Activated CD4-positive, alpha-beta memory T cell treated with anti-CD3 and anti-CD28 coated beads for 36 hours (primary cell): Measurements from ENCODE around the gene SLC37A1. TPM values are rescaled to one million over a fixed set of nuclear protein-coding genes. Genes with fewer than 3 reads are reported as not detected.

ENCODE experiments used
- CTCF ChIA-PET: fragments of 350-600 bp; sonication (Branson Sonifier 250); formaldehyde crosslinking; loops from one replicate; lab custom pipeline; 2021; ENCODE audit warnings: antibody characterized with exemption, inconsistent platforms; lab: Charles Lee
- POLR2A ChIA-PET: fragments of 350-600 bp; sonication (Branson Sonifier 250); formaldehyde crosslinking; loops from one replicate; lab custom pipeline; 2021; ENCODE audit warnings: antibody characterized with exemption; lab: Charles Lee
- DNase-seq: peaks from one replicate; pipeline ENCODE4 v3.0.0-alpha.2; 2020
- H3K27ac Mint-ChIP-seq: one replicate; pipeline ENCODE4 v1.8.0; 2021; ENCODE audit warnings: mixed read lengths
- H3K27me3 Mint-ChIP-seq: one replicate; pipeline ENCODE4 v1.8.0; 2021; ENCODE audit warnings: mixed read lengths
- H3K36me3 Mint-ChIP-seq: one replicate; pipeline ENCODE4 v1.8.0; 2021; ENCODE audit warnings: mixed read lengths
- H3K4me1 Mint-ChIP-seq: one replicate; pipeline ENCODE4 v1.8.0; 2021; ENCODE audit warnings: low read depth, mixed read lengths
- H3K4me3 Mint-ChIP-seq: one replicate; pipeline ENCODE4 v1.8.0; 2021; ENCODE audit warnings: mild to moderate bottlenecking, mixed read lengths
- H3K9me3 Mint-ChIP-seq: one replicate; pipeline ENCODE4 v1.8.0; 2021; ENCODE audit warnings: mixed read lengths
- intact Hi-C: fragments of 100-400 bp; cut with micrococcal nuclease; formaldehyde crosslinking; loops from one replicate; pipeline ENCODE4 v1.15.1; 2023
- total RNA-seq, 2 experiments: library from RNA; stranded (reverse); gene quantifications; one replicate each; pipeline ENCODE4 v1.2.3, GENCODE V29; 2021

Gene SLC37A1
- total RNA-seq, 2 experiments from 2014 or later, result 21.1 to 21.2 TPM

GRCh38 chr21:42579456-42580075 is 65.9 kb downstream of the SLC37A1 start:
- Mint-ChIP-seq H3K36me3 (peaks cover 26% of the 10 kb centered on the region), H3K27ac (no peak overlapping the region), H3K27me3 (no peaks in the 10 kb centered on the region), H3K4me3 (no peak overlapping the region), H3K9me3 (peaks cover 16% of the 10 kb centered on the region), H3K4me1 (no peaks in the 10 kb centered on the region)
- ChIA-PET POLR2A (no interaction called here), CTCF (no interaction called here)
- DNase-seq, result no peak
- intact Hi-C loops, result no loop called here

DNA sequence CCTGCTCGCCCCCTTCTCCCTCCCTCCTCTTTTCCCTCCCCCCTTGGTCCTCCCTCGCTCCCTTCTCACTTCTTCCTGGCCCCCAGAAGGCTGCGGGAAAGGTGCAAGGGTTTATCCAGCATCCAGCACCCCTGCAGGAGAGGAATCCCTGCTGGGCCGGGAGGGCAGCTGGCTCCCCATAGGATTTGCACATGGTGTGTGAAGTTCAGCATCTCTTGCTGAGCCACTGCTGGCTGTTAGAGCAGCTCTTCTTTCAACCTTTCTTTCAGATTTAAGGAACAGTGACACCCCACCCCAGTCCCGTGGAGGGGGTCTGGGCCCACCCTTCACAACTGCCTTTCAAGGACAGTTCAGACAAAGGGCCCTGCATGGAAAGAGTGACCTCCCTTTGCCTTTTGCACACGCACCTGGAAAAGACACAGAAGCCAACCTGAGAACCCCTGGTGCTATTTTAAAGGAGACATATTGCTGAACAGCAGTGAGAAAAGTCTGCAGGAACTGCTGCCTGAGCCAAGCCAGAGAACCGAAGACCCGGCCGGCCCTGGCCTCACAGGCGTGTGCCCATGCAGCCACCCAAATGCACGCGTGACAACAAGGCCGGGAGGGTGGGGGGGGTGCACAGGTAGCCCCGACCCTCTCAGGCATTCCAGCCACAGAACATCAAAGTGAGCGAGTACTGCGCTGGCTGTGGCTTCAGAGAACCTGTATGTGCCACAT is 66.6 kb downstream of the SLC37A1 start:
- intact Hi-C loops, result no loop called here
- no peaks in the 10 kb centered on the region for H3K27me3 Mint-ChIP-seq
- peaks cover 22% of the 10 kb centered on the region for H3K36me3 Mint-ChIP-seq
- H3K9me3 Mint-ChIP-seq, result peaks cover 16% of the 10 kb centered on the region
- CTCF ChIA-PET, result no interaction called here
- no peaks in the 10 kb centered on the region for H3K4me1 Mint-ChIP-seq
- POLR2A ChIA-PET, result no interaction called here
- H3K4me3 Mint-ChIP-seq, result no peak overlapping the region
- DNase-seq, result no peak
- H3K27ac Mint-ChIP-seq, result no peak overlapping the region

DNA sequence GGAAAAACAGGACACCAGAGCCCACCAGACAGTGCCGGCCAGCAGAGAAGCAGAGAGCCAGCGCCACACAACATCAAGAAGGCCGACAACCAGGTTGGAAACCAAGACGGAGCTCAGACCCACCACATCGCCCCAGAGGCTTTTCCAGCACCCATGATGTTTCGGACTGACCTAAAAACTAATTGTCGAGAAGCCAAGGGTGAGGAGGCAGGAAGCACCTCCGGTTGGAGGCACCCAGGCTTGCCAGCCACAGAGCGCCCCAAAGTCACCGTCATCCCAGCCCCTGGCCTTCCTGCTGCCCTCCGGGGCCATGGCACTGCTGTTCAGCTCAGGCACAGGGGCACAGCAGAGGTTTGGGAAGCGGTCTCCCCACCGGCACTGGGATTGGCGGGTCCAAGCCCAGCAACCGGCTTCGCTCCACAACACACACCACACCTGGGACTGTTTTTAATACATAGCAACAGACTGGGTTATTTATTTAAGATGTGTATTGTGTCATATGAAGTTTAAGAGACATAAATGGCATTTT is 67.2 kb downstream of the SLC37A1 start:
- POLR2A ChIA-PET, result no interaction called here

DNA sequence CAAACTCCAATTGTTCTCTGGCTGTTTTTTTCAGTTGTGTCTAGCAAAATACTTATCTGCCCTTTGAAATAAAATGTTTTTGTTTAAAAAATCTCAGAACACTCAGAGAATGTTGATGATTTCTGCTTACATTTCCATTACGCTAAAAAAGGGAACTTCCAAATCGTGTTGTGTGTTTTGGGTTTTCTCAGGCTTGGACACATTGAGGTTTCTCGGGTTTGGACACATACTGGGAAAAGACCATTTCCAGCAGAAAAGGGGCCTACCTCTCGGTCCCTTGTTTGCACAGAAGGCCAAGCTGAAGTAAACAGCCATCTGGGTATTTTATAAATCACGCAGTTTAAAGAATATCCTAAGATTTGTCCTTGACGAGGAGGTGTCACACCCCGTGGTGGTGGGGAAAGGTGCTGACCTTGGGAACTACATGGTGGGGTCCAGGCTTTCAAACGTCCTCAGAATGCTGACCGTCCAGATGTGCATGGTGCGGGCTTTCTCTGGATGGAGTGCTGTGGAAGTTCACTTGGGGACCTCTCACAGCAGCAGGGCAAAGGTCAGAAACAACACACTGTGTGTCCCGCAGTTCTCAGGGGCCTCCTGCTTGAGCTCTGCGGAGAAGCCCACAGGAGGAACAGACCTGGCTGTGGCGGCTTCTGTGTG is 67.8 kb downstream of the SLC37A1 start:
- Mint-ChIP-seq H3K36me3 (peaks cover 11% of the 10 kb centered on the region), H3K9me3 (peaks cover 5% of the 10 kb centered on the region), H3K4me3 (no peak overlapping the region), H3K4me1 (no peaks in the 10 kb centered on the region), H3K27me3 (no peaks in the 10 kb centered on the region), H3K27ac (no peak overlapping the region)
- DNase-seq, result no peak
- CTCF ChIA-PET, result no interaction called here
- intact Hi-C loops, result no loop called here
- POLR2A ChIA-PET, result no interaction called here

More for the DNA sequence above, 67.2 kb downstream of the SLC37A1 start:
- peaks cover 11% of the 10 kb centered on the region for H3K9me3 Mint-ChIP-seq
- H3K27me3 Mint-ChIP-seq, result no peaks in the 10 kb centered on the region
- no peaks in the 10 kb centered on the region for H3K4me1 Mint-ChIP-seq
- intact Hi-C loops, result no loop called here
- CTCF ChIA-PET, result no interaction called here
- no peak overlapping the region for H3K4me3 Mint-ChIP-seq
- H3K36me3 Mint-ChIP-seq, result peaks cover 16% of the 10 kb centered on the region
- no peak for DNase-seq
- H3K27ac Mint-ChIP-seq, result no peak overlapping the region

GRCh38 chr21:42581993-42582786 is 68.5 kb downstream of the SLC37A1 start:
- H3K36me3 Mint-ChIP-seq, result peaks cover 6% of the 10 kb centered on the region
- CTCF ChIA-PET, result no interaction called here
- H3K4me3 Mint-ChIP-seq, result no peak overlapping the region
- POLR2A ChIA-PET, result no interaction called here
- H3K4me1 Mint-ChIP-seq, result no peaks in the 10 kb centered on the region
- no peak for DNase-seq
- H3K9me3 Mint-ChIP-seq, result no peaks in the 10 kb centered on the region
- no peaks in the 10 kb centered on the region for H3K27me3 Mint-ChIP-seq
- intact Hi-C loops, result no loop called here
- H3K27ac Mint-ChIP-seq, result no peak overlapping the region

DNA sequence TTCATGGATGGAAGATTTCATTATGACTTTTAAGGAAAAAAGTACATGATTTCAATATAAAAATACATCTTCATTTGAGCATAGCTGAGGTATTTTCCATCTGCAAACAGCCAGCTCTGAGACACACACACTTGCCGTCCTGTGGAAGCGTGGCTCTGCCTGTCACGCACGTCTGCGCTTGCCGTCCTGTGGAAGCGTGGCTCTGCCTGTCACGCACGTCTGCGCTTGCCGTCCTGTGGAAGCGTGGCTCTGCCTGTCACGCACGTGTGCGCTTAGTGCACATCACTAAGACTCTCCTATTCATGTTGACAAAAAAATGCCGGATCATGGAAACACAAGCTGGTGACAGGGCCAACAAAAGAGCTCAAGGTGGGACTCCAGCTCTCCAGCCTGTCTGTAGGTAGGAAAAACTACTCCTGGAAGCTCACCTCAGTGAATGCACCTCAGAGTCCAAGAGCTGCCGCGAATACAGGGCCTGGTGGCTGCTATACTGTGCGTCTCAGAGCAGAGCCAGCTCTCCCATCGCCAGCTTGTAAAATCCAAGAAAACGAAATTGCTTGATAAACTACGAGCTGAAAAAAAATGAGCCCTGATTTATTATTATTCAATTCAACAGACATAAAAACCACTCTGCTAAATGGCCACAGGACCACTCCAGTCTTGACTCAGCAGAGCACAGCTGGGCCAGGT is 69.3 kb downstream of the SLC37A1 start:
- Mint-ChIP-seq H3K9me3 (no peaks in the 10 kb centered on the region), H3K27me3 (no peaks in the 10 kb centered on the region), H3K36me3 (no peaks in the 10 kb centered on the region), H3K27ac (no peak overlapping the region), H3K4me3 (no peak overlapping the region), H3K4me1 (no peaks in the 10 kb centered on the region)
- ChIA-PET POLR2A (no interaction called here), CTCF (no interaction called here)
- no peak for DNase-seq
- intact Hi-C loops, result no loop called here

- Mint-ChIP-seq H3K27me3 (no peaks in the 10 kb centered on the region), H3K36me3 (no peaks in the 10 kb centered on the region), H3K27ac (no peak overlapping the region), H3K9me3 (no peaks in the 10 kb centered on the region), H3K4me3 (no peak overlapping the region), H3K4me1 (no peaks in the 10 kb centered on the region)
- ChIA-PET POLR2A (interaction anchor here (0.6 kb wide), 1 partner anchor 737 kb away, joined by 3 read pairs; no protein-coding TSS in a partner anchor), CTCF (interaction anchor here (0.6 kb wide), 1 partner anchor 42 kb away, joined by 3 read pairs; no protein-coding TSS in a partner anchor)
- no peak for DNase-seq
- intact Hi-C loops, result no loop called here
Observed at GRCh38 chr21:42583477-42584295, 70.0 kb downstream of the SLC37A1 start.

DNA sequence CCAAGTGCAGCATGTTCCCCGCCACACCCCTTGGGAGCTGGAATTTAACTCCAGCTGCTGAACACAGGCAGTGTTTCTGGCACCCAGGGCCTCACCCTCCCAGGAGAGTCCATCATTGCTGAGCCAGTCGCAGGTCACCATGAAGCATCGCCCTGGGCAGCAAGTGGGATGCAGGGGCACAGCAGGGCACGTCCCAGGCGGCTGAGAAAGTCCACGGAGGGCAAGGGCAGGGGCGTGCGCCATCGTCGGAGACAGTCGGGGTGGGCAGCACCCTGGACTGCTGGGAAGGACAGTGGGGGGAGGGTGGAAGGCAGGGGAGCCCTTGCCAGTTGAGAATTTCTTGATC is 70.6 kb downstream of the SLC37A1 start:
- ChIA-PET POLR2A (interaction anchor here (0.6 kb wide), 1 partner anchor 736 kb away, joined by 3 read pairs; no protein-coding TSS in a partner anchor), CTCF (interaction anchor here (0.6 kb wide), 1 partner anchor 42 kb away, joined by 3 read pairs; no protein-coding TSS in a partner anchor)
- H3K27ac Mint-ChIP-seq, result no peak overlapping the region

DNA sequence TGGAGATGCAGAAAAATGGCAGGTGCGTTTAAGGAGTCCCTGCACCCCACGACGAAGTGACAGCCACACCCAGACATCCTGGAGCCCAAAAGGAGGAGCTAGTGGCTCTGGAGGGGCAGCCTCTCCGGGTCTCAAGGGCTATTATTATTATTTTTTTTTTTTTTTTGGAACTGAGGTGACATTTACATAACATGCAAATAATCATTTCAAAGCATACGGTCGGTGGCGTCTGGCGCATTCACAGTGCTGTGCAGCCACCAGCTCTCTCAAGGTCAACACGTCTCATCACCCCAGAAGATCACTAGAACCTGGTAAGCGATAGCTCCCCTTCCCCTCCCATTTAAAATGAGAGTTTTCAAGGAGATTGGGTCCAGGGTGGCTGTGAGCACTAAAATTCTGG is 72.2 kb downstream of the SLC37A1 start:
- ChIA-PET POLR2A (no interaction called here), CTCF (no interaction called here)
- DNase-seq, result no peak
- Mint-ChIP-seq H3K9me3 (no peaks in the 10 kb centered on the region), H3K36me3 (no peaks in the 10 kb centered on the region), H3K4me3 (no peak overlapping the region), H3K27ac (no peak overlapping the region), H3K27me3 (no peaks in the 10 kb centered on the region), H3K4me1 (no peaks in the 10 kb centered on the region)
- intact Hi-C loops, result no loop called here

More for the DNA sequence above, 70.6 kb downstream of the SLC37A1 start:
- no peaks in the 10 kb centered on the region for H3K9me3 Mint-ChIP-seq
- H3K4me3 Mint-ChIP-seq, result no peak overlapping the region
- H3K4me1 Mint-ChIP-seq, result no peaks in the 10 kb centered on the region
- no peaks in the 10 kb centered on the region for H3K36me3 Mint-ChIP-seq
- intact Hi-C loops, result no loop called here
- H3K27me3 Mint-ChIP-seq, result no peaks in the 10 kb centered on the region
- no peak for DNase-seq

GRCh38 chr21:42586406-42586805 is 72.8 kb downstream of the SLC37A1 start:
- H3K27me3 Mint-ChIP-seq, result no peaks in the 10 kb centered on the region
- no peaks in the 10 kb centered on the region for H3K9me3 Mint-ChIP-seq
- H3K4me3 Mint-ChIP-seq, result no peak overlapping the region
- intact Hi-C loops, result no loop called here
- H3K36me3 Mint-ChIP-seq, result no peaks in the 10 kb centered on the region
- peaks cover 4% of the 10 kb centered on the region for H3K4me1 Mint-ChIP-seq
- no peak overlapping the region for H3K27ac Mint-ChIP-seq
- DNase-seq, result peak; percentile 1
- ChIA-PET POLR2A (no interaction called here), CTCF (no interaction called here)

- H3K9me3 Mint-ChIP-seq, result no peaks in the 10 kb centered on the region
- H3K27ac Mint-ChIP-seq, result no peak overlapping the region
- intact Hi-C loops, result no loop called here
- peak; percentile 5 for DNase-seq
- no peaks in the 10 kb centered on the region for H3K36me3 Mint-ChIP-seq
- ChIA-PET CTCF (no interaction called here), POLR2A (no interaction called here)
- peaks cover 4% of the 10 kb centered on the region for H3K4me1 Mint-ChIP-seq
- H3K27me3 Mint-ChIP-seq, result no peaks in the 10 kb centered on the region
- H3K4me3 Mint-ChIP-seq, result no peak overlapping the region
Observed at GRCh38 chr21:42587036-42587435, 73.4 kb downstream of the SLC37A1 start.
